A673 (cell line): ENCODE measurements around the gene SAMD4B. TPM values are rescaled to one million over a fixed set of nuclear protein-coding genes. Genes with fewer than 3 reads are reported as not detected.

Experiments
- BruUV-seq: library from RNA; stranded (reverse); fragments of 400-500 nt; replicated peaks from 2 replicates; lab custom pipeline; 2021; lab: Mats Ljungman, UMichigan
- CTCF ChIA-PET: fragments of 300-600 bp; sonication (Branson Sonifier 250); formaldehyde crosslinking; loops from one replicate; lab custom pipeline; 2022; ENCODE audit warnings: antibody characterized with exemption; lab: Charles Lee
- POLR2A ChIA-PET: fragments of 300-600 bp; sonication (Branson Sonifier 250); formaldehyde crosslinking; loops from one replicate; lab custom pipeline; 2022; ENCODE audit warnings: antibody characterized with exemption; ENCODE audit not compliant: low non-redundant PET; lab: Charles Lee
- DNase-seq: peaks from one replicate; pipeline ENCODE4 v3.0.0-alpha.2; 2015; ENCODE audit warnings: low spot score
- H3K27ac ChIP-seq: fragments of 200-600 bp; sonication (generic); 2 replicates; pipeline ENCODE4 v1.5.1; 2016; ENCODE audit warnings: mixed run types, low read depth, mild to moderate bottlenecking, mixed read lengths, antibody characterized with exemption, low read length; ENCODE audit not compliant: poor library complexity, severe bottlenecking
- H3K27me3 ChIP-seq: fragments of 200-600 bp; sonication (generic); replicated peaks from 2 replicates; pipeline ENCODE4 v1.6.1; 2017; ENCODE audit warnings: mixed run types, low read depth, mild to moderate bottlenecking, mixed read lengths, antibody characterized with exemption, low read length; ENCODE audit not compliant: insufficient read depth, poor library complexity
- H3K36me3 ChIP-seq: fragments of 200-600 bp; sonication (generic); 2 replicates; pipeline ENCODE4 v1.6.1; 2016; ENCODE audit warnings: mixed run types, mild to moderate bottlenecking, mixed read lengths, antibody characterized with exemption, low read length; ENCODE audit not compliant: insufficient read depth, poor library complexity, severe bottlenecking
- H3K4me1 ChIP-seq: fragments of 200-600 bp; sonication (generic); 2 replicates; pipeline ENCODE4 v1.6.1; 2017; ENCODE audit warnings: mixed run types, mild to moderate bottlenecking, mixed read lengths, antibody characterized with exemption, low read length; ENCODE audit not compliant: insufficient read depth, poor library complexity, severe bottlenecking
- H3K4me3 ChIP-seq: fragments of 200-600 bp; sonication (generic); 2 replicates; pipeline ENCODE4 v1.5.1; 2016; ENCODE audit warnings: low read depth, mixed run types, mild to moderate bottlenecking, mixed read lengths, low read length; ENCODE audit not compliant: poor library complexity, severe bottlenecking
- H3K9me3 ChIP-seq: fragments of 200-600 bp; sonication (generic); 2 replicates; pipeline ENCODE4 v1.6.1; 2016; ENCODE audit warnings: mixed run types, low read depth, mild to moderate bottlenecking, mixed read lengths, antibody characterized with exemption, low read length; ENCODE audit not compliant: poor library complexity, severe bottlenecking
- EZH2 ChIP-seq: fragments of 200-600 bp; sonication (generic); IDR thresholded peaks from 2 replicates; pipeline ENCODE4 v1.6.1; 2017; ENCODE audit warnings: borderline replicate concordance, low read depth, mild to moderate bottlenecking, mixed read lengths, antibody characterized with exemption, low read length; ENCODE audit not compliant: poor library complexity, severe bottlenecking
- intact Hi-C: fragments of 100-400 bp; cut with micrococcal nuclease; formaldehyde crosslinking; loops from one replicate; pipeline ENCODE4 v1.10.0; 2022; ENCODE audit not compliant: unreplicated experiment
- total RNA-seq: library from RNA; stranded (reverse); gene quantifications from 2 replicates; pipeline ENCODE4 v1.2.3, GENCODE V29; 2021
- TF ChIP-seq, protein P1 (sequence below): fragments of 300-800, 200-600 bp; sonication (generic); conservative IDR thresholded peaks from 2 replicates; pipeline ENCODE4 v1.5.1; 2017; ENCODE audit warnings: low read depth, mild to moderate bottlenecking, antibody characterized with exemption, low read length, moderate library complexity, mixed read lengths

The SAMD4B gene
- total RNA-seq, 1 experiment from 2014 or later: 168 TPM

DNA sequence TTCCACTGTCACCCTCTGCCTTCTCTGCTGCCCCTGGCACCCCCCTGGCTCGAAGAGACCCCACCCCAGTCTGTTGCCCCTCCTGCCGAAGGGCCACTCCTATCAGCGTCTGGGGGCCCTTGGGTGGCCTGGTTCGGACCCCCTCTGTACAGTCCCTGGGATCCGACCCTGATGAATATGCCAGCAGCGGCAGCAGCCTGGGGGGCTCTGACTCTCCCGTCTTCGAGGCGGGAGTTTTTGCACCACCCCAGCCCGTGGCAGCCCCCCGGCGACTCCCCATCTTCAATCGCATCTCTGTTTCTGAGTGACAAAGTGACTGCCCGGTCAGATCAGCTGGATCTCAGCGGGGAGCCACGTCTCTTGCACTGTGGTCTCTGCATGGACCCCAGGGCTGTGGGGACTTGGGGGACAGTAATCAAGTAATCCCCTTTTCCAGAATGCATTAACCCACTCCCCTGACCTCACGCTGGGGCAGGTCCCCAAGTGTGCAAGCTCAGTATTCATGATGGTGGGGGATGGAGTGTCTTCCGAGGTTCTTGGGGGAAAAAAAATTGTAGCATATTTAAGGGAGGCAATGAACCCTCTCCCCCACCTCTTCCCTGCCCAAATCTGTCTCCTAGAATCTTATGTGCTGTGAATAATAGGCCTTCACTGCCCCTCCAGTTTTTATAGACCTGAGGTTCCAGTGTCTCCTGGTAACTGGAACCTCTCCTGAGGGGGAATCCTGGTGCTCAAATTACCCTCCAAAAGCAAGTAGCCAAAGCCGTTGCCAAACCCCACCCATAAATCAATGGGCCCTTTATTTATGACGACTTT lies 66.4 kb downstream of the SAMD4B start:
- no peak for DNase-seq
- ChIA-PET CTCF (interaction anchor here (0.6 kb wide), 1 partner anchor 12 kb away, joined by 4 read pairs; no protein-coding TSS in a partner anchor), POLR2A (no interaction called here)
- Histone ChIP-seq H3K27me3 (no peaks in the 10 kb centered on the region), H3K4me3 (peak overlapping the region; percentile 87), H3K9me3 (no peaks in the 10 kb centered on the region), H3K4me1 (peaks cover 37% of the 10 kb centered on the region), H3K36me3 (peaks cover 7% of the 10 kb centered on the region), H3K27ac (no peak overlapping the region)
- BruUV-seq: TSS peak; percentile 54
- intact Hi-C loops: no loop called here
- TF ChIP-seq EZH2: no peak
- TF ChIP-seq, protein P1, sequence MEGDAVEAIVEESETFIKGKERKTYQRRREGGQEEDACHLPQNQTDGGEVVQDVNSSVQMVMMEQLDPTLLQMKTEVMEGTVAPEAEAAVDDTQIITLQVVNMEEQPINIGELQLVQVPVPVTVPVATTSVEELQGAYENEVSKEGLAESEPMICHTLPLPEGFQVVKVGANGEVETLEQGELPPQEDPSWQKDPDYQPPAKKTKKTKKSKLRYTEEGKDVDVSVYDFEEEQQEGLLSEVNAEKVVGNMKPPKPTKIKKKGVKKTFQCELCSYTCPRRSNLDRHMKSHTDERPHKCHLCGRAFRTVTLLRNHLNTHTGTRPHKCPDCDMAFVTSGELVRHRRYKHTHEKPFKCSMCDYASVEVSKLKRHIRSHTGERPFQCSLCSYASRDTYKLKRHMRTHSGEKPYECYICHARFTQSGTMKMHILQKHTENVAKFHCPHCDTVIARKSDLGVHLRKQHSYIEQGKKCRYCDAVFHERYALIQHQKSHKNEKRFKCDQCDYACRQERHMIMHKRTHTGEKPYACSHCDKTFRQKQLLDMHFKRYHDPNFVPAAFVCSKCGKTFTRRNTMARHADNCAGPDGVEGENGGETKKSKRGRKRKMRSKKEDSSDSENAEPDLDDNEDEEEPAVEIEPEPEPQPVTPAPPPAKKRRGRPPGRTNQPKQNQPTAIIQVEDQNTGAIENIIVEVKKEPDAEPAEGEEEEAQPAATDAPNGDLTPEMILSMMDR: no peak

- Histone ChIP-seq H3K4me1 (peaks cover 32% of the 10 kb centered on the region), H3K27ac (peak overlapping the region; percentile 93), H3K36me3 (peaks cover 7% of the 10 kb centered on the region), H3K4me3 (peak overlapping the region; percentile 68), H3K27me3 (no peaks in the 10 kb centered on the region), H3K9me3 (no peaks in the 10 kb centered on the region)
- ChIA-PET POLR2A (no interaction called here), CTCF (interaction anchor here (0.6 kb wide), 1 partner anchor 13 kb away, joined by 4 read pairs; no protein-coding TSS in a partner anchor)
- intact Hi-C loops: loop anchor here (5.0 kb wide), 1 partner anchor 287 kb away; no protein-coding TSS in a partner anchor
- peak; percentile 60 for DNase-seq
- BruUV-seq: no TSS peak
- no peak for TF ChIP-seq EZH2
- TF ChIP-seq, protein P1: no peak
Measured at GRCh38 chr19:39409208-39410016, 67.2 kb downstream of the SAMD4B start.

DNA sequence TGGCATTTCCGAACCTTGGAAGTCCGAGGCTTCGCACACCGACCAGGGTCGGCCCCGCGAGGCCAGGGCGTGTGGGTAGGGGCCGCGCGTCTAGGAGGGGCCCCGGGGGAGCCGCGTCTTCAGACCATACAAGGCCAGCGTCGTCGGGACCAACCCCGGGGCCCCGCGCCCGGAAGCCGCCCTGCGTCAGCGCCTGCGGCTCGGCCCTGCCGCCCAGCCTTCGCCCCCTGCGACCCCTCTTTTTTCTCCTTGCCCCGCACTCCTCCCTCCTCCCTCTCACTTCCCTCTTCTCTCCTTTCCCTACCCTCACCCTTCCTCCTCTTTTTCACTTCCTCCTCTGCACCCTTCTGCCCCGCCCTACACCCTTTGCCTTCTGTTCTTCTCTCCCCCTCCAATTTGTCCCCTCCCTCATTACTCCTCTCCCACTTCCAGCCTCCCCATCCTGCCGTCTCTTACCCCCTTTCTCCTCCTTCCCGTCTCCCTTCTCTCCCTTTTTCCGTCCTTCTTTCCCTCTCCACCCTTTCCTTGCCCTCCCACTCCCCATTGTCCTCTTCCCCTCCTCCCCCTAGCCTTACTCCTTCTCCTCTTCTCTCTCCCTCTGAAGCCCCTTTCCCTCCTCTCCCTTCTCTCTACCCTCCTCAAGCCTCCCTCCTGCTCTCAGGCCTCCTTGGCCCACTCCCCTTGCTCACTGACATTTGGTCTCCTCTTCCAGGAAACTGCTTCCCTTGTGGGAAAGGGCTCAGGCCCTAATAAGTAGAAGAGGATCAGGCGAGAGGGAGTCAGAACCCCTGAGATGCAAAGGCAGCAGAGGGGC lies 68.0 kb downstream of the SAMD4B start:
- no peaks in the 10 kb centered on the region for H3K9me3 ChIP-seq
- ChIA-PET POLR2A (no interaction called here), CTCF (no interaction called here)
- intact Hi-C loops: loop anchor here (5.0 kb wide), 1 partner anchor 288 kb away; no protein-coding TSS in a partner anchor
- H3K4me3 ChIP-seq: peak overlapping the region; percentile 68
- BruUV-seq: no TSS peak
- no peaks in the 10 kb centered on the region for H3K27me3 ChIP-seq
- peaks cover 7% of the 10 kb centered on the region for H3K36me3 ChIP-seq
- H3K27ac ChIP-seq: peak overlapping the region; percentile 93
- H3K4me1 ChIP-seq: peaks cover 41% of the 10 kb centered on the region
- TF ChIP-seq, protein P1: no peak
- TF ChIP-seq EZH2: no peak
- DNase-seq: no peak
